Lower leg skin (tissue), 4 donors: ENCODE data around the gene C1orf185. TPM values are rescaled to one million over a fixed set of nuclear protein-coding genes. Genes with fewer than 3 reads are reported as not detected.
"Not testable (repeated sequence)": the region's sequence is repeated elsewhere in the genome, so short reads cannot be mapped to it uniquely, and the experiment has no call there.

Experiments used
- DNase-seq, 2 donors: peaks; one replicate each; pipeline ENCODE4 v3.0.0-alpha.2; 2019; ENCODE audit warnings: low spot score in 2 of 2
- H3K4me3 ChIP-seq: fragments of 200-600 bp; sonication (generic); 2 replicates; pipeline ENCODE4 v1.5.1; 2017; ENCODE audit warnings: mild to moderate bottlenecking, low read depth; ENCODE audit not compliant: poor library complexity, severe bottlenecking
- POLR2A ChIP-seq, 2 donors: fragments of 450-650 bp; IDR thresholded peaks; one replicate each; pipeline ENCODE4 v1.6.1; 2016 to 2017; ENCODE audit warnings: antibody characterized with exemption in 2 of 2, mild to moderate bottlenecking in 1 of 2, moderate library complexity in 1 of 2
- WGBS, 2 donors: methylation state at CpG; one replicate each; pipeline ENCODE4 v1.1.5; 2018; 5-methylcytosine and 5-hydroxymethylcytosine counted together
- intact Hi-C: fragments of 100-400 bp; cut with DNase I; formaldehyde crosslinking; loops from one replicate; pipeline ENCODE4 v1.15.0; 2023; ENCODE audit warnings: low total_unique reads
- total RNA-seq, 4 donors: library from RNA; depleted of rRNA; stranded (reverse); fragments of >200 nt; gene quantifications; one replicate each; pipeline ENCODE4 v1.1.0, GENCODE V29; 2016
- TF ChIP-seq, protein P1 (sequence below), 3 donors: fragments of 450-650 bp; IDR thresholded peaks; one replicate each; pipeline ENCODE4 v1.5.1; 2016; ENCODE audit warnings: antibody characterized with exemption in 3 of 3, mild to moderate bottlenecking in 3 of 3, moderate library complexity in 2 of 3

C1orf185 gene
- total RNA-seq, 4 donors from 2014 or later: not detected

DNA sequence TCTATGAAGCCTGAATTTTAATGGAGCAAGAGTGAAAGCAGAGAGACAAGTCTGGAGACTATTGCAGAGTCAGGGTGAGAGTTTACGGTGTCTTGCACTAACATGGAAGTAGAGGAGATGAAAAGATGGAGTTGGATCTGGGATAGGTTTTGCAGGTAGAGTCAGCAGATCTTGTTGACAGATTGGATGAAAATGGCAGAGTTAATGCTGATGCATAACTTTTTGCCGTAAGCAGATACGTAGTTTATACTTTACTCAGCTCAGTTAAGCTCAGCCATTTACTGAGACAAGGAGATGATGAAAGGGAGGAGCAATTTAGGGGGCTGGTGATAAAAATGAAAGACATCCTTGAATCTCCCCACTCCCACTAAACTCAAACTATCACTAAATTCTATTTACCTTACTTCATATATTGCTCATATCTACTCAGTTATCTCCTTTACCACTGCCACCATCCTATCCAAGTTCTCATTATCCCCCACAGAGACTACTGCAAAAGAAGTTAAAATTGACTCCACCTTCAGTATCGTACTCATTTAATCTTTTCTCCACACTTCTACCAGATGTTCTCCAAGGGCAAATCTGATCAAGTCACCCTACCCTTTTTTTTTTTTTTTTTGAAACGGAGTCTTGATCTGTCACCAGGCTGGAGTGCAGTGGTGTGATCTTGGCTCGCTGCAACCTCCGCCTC is 13.8 kb downstream of the C1orf185 start:
- intact Hi-C loops: no loop called here
- TF ChIP-seq, protein P1, sequence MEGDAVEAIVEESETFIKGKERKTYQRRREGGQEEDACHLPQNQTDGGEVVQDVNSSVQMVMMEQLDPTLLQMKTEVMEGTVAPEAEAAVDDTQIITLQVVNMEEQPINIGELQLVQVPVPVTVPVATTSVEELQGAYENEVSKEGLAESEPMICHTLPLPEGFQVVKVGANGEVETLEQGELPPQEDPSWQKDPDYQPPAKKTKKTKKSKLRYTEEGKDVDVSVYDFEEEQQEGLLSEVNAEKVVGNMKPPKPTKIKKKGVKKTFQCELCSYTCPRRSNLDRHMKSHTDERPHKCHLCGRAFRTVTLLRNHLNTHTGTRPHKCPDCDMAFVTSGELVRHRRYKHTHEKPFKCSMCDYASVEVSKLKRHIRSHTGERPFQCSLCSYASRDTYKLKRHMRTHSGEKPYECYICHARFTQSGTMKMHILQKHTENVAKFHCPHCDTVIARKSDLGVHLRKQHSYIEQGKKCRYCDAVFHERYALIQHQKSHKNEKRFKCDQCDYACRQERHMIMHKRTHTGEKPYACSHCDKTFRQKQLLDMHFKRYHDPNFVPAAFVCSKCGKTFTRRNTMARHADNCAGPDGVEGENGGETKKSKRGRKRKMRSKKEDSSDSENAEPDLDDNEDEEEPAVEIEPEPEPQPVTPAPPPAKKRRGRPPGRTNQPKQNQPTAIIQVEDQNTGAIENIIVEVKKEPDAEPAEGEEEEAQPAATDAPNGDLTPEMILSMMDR (IDR thresholded peaks at IDR 0.05): no peak
- TF ChIP-seq POLR2A (IDR thresholded peaks at IDR 0.05): no peak
- WGBS, 2 donors: 80 to 83% methylated on average over 7 of the region's 7 CpGs
- no peak overlapping the region for H3K4me3 ChIP-seq
- no peak for DNase-seq

DNA sequence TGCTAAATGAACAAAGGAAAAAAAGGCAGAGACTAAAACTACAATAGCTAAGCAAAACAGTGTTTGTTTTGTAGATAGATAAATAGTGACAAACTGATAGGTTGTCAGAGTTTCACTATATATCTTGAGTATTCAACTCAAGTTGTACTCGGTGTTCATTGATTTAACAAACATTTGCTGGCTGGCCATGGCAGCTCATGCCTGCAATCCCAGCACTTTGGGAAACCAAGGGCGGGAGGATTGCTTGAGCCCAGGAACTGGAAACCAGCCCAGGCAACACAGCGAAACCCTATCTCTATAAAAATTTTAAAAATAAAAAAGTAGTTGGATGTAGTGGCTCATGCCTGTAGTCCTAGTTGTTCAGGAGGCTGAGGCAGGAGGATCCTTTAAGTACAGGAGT is 17.3 kb downstream of the C1orf185 start:
- intact Hi-C loops: no loop called here
- H3K4me3 ChIP-seq: no peak overlapping the region
- DNase-seq: no peak
- TF ChIP-seq, protein P1 (IDR thresholded peaks at IDR 0.05): no peak
- TF ChIP-seq POLR2A (IDR thresholded peaks at IDR 0.05): no peak
- 78 to 80% methylated on average over 3 of the region's 3 CpGs for WGBS, 2 donors

DNA sequence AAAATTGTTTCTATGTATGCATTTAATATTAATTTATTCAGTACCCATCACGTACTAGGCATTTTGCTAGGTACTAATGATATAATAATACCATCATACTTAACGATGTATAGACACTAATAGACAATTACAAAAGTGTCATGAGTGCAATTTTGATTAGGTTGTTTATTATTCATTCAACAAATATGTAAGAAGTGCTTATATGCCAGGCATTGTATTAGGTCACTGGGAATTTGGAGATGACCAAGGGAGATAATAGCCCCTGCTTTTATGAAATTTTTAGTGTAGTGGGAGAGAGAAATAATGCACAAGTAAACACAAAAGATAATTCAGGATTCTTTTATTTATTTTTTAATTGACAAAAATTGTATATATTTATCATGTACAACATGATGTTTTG is 18.6 kb downstream of the C1orf185 start:
- 73 to 81% methylated on average over 2 of the region's 2 CpGs for WGBS, 2 donors
- no peak overlapping the region for H3K4me3 ChIP-seq
- DNase-seq: no peak
- intact Hi-C loops: no loop called here
- TF ChIP-seq POLR2A (IDR thresholded peaks at IDR 0.05): no peak
- TF ChIP-seq, protein P1 (IDR thresholded peaks at IDR 0.05): no peak

DNA sequence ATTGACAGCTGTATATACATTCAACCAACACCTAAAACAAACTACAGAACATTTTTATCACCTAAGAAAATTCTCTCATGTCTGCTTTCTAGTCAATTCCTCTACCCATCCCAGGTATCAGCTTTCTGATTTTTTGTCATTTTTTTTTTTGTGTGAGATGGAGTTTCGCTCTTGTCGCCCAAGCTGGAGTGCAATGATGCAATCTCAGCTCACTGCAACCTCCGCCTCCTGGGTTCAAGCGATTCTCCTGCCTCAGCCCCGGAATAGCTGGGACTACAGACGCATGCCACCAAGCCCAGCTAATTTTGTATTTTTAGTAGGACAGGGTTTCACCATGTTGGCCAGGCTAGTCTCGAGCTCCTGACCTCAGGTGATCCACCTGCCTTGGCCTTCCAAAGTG is 25.1 kb downstream of the C1orf185 start:
- H3K4me3 ChIP-seq, DNase-seq, intact Hi-C loops: not testable (repeated sequence)
- 86 to 90% methylated on average over 7 of the region's 7 CpGs for WGBS, 2 donors

DNA sequence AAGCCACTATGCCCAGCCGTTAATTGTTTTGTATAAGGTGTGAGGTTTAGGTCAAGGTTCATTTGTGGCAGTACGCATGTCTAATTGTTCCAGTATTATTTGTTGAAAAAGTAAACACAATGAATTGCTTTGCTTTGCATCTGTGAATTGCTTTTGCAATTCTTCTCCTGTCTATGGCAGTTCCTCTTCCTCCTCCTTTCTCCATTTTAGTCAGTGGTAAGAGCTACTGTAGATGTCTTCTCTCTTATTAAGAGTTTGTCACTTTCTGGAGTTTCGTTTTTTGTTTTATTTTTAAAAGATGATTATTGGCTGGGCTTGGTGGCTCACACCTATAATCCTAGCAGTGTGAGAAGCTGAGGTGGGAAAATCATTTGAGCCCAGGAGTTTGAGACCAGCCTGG is 29.2 kb downstream of the C1orf185 start:
- DNase-seq: no peak
- WGBS, 2 donors: 67 to 75% methylated on average over 3 of the region's 3 CpGs
- intact Hi-C loops: no loop called here

DNA sequence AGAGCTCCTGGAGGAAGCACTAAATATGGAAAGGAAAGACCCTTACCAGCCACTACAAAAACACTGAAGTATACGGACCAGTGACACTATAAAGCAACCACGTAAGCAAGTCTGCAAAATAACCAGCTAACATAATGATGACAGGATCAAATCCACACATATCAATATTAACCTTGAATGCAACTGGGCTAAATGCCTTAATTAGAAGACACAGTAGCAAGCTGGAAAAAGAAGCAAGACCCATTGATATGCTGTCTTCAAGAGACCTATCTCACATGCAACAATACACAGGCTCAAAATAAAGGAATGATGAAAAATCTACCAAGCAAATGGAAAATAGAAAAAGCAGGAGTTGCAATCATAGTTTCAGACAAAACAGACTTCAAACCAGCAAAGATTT is 31.0 kb downstream of the C1orf185 start:
- H3K4me3 ChIP-seq: no peak overlapping the region
- intact Hi-C loops: no loop called here
- DNase-seq: no peak
- TF ChIP-seq, protein P1 (IDR thresholded peaks at IDR 0.05): no peak
- no peak for TF ChIP-seq POLR2A (IDR thresholded peaks at IDR 0.05)
- WGBS, 2 donors: 95 to 96% methylated on average over 2 of the region's 2 CpGs

More for the DNA sequence above, 29.2 kb downstream of the C1orf185 start:
- H3K4me3 ChIP-seq: no peak overlapping the region
- TF ChIP-seq POLR2A (IDR thresholded peaks at IDR 0.05): no peak
- TF ChIP-seq, protein P1 (IDR thresholded peaks at IDR 0.05): no peak

DNA sequence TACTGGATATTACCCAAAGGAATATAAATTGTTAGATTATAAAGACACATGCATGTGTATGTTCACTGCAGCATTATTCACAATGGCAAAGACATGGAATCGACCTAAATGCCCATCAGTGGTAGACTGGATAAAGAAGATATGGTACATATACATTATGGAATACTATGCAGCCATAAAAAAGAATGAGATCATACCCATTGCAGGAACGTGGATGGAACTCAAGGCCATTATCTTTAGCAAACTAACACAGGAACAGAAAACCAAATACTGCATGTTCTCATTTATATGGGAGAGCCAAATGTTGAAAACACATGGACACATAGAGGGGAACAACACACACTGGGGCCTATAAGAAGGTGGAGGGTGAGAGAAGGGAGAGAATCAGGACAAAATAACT is 35.7 kb downstream of the C1orf185 start:
- WGBS, 2 donors: 45 to 52% methylated on average over 2 of the region's 2 CpGs
- intact Hi-C loops, DNase-seq, H3K4me3 ChIP-seq: not testable (repeated sequence)
